ENCODE results near the gene SIGLEC11. TPM values are rescaled to one million over a fixed set of nuclear protein-coding genes. Genes with fewer than 3 reads are reported as not detected.

SIGLEC11 gene
- total RNA-seq, 1 experiment from 2014 or later: not detected

GRCh38 chr19:49937750-49938381 lies 23.1 kb downstream of the SIGLEC11 start:
- no peaks in the 10 kb centered on the region for H3F3A ChIP-seq (ENCODE audit: low read length, unreplicated experiment)
- ATAC-seq: peak; percentile 93
- no peak overlapping the region for H3K9ac ChIP-seq (ENCODE audit: low read length)
- H3K27me3 ChIP-seq (ENCODE audit: low read length): no peaks in the 10 kb centered on the region
- ChIA-PET POLR2A (ENCODE audit: unreplicated experiment) (no interaction called here), CTCF (no interaction called here)
- H3K4me1 ChIP-seq (ENCODE audit: insufficient read depth, low read length): peaks cover under 1% of the 10 kb centered on the region
- no TSS peak for BruUV-seq (replicated peaks)
- H3K4me3 ChIP-seq (ENCODE audit: low read length): peak overlapping the region; percentile 58
- peak overlapping the region; percentile 84 for H3K4me2 ChIP-seq (ENCODE audit: low read length)
- H3K27ac ChIP-seq (ENCODE audit: low read length): no peak overlapping the region
- no peaks in the 10 kb centered on the region for H3K9me3 ChIP-seq (ENCODE audit: low read length)
- no peak for TF ChIP-seq EZH2 (IDR thresholded peaks at IDR 0.05; ENCODE audit: low read length, unreplicated experiment)
- no peak for TF ChIP-seq EZH2phosphoT487 (IDR thresholded peaks at IDR 0.05; ENCODE audit: borderline replicate concordance, low read length)
- peak; percentile 98 for TF ChIP-seq CTCF (conservative IDR thresholded peaks at IDR 0.05; ENCODE audit: low read depth, low read length)
- peak; percentile 88 for DNase-seq
- H4K20me1 ChIP-seq (ENCODE audit: low read length): no peaks in the 10 kb centered on the region
- peak overlapping the region; percentile 85 for H2AFZ ChIP-seq (ENCODE audit: low read length)
- peaks cover 8% of the 10 kb centered on the region; the same call in 1 of the 2 replicates for H3K36me3 ChIP-seq (ENCODE audit: low read depth, low read length)
- intact Hi-C loops (cut with micrococcal nuclease): loop anchor here (5.0 to 10.0 kb wide), 2 partner anchors 44 to 87 kb away; partner anchors contain the start of genes VRK3 and ZNF473
- H3K9me2 ChIP-seq (replicated peaks; ENCODE audit: low read length): no peaks in the 10 kb centered on the region
- H3K79me2 ChIP-seq (ENCODE audit: low read length): peaks cover 2% of the 10 kb centered on the region; the same call in 1 of the 2 replicates

- ChIA-PET POLR2A (ENCODE audit: unreplicated experiment) (no interaction called here), CTCF (no interaction called here)
- Histone ChIP-seq H3K79me2 (ENCODE audit: low read length) (peaks cover 5% of the 10 kb centered on the region; the same call in 1 of the 2 replicates), H2AFZ (ENCODE audit: low read length) (no peak overlapping the region), H3K9me2 (replicated peaks; ENCODE audit: low read length) (no peaks in the 10 kb centered on the region), H3F3A (ENCODE audit: low read length, unreplicated experiment) (peaks cover 4% of the 10 kb centered on the region), H4K20me1 (ENCODE audit: low read length) (no peaks in the 10 kb centered on the region), H3K27me3 (ENCODE audit: low read length) (no peaks in the 10 kb centered on the region), H3K4me3 (ENCODE audit: low read length) (no peak overlapping the region), H3K27ac (ENCODE audit: low read length) (no peak overlapping the region), H3K9ac (ENCODE audit: low read length) (no peak overlapping the region), H3K4me2 (ENCODE audit: low read length) (no peak overlapping the region), H3K36me3 (ENCODE audit: low read depth, low read length) (peaks cover 11% of the 10 kb centered on the region; the same call in 1 of the 2 replicates), H3K4me1 (ENCODE audit: insufficient read depth, low read length) (peaks cover 11% of the 10 kb centered on the region), H3K9me3 (ENCODE audit: low read length) (no peaks in the 10 kb centered on the region)
- no TSS peak for BruUV-seq (replicated peaks)
- TF ChIP-seq CTCF (conservative IDR thresholded peaks at IDR 0.05; ENCODE audit: low read depth, low read length) (no peak), EZH2 (IDR thresholded peaks at IDR 0.05; ENCODE audit: low read length, unreplicated experiment) (no peak), EZH2phosphoT487 (IDR thresholded peaks at IDR 0.05; ENCODE audit: borderline replicate concordance, low read length) (no peak)
- intact Hi-C loops (cut with micrococcal nuclease): loop anchor here (5.0 to 10.0 kb wide), 2 partner anchors 46 to 88 kb away; partner anchors contain the start of genes VRK3 and ZNF473
- DNase-seq (no peak), ATAC-seq (no peak)
Measured at GRCh38 chr19:49936549-49936948, 24.4 kb downstream of the SIGLEC11 start.

- intact Hi-C loops (cut with micrococcal nuclease): loop anchor here (10.0 kb wide), 1 partner anchor 91 kb away; the partner anchor contains the start of genes VRK3 and ZNF473
- no peak overlapping the region for H2AFZ ChIP-seq (ENCODE audit: low read length)
- peaks cover 39% of the 10 kb centered on the region for H3K4me1 ChIP-seq (ENCODE audit: insufficient read depth, low read length)
- no peak overlapping the region for H3K27ac ChIP-seq (ENCODE audit: low read length)
- H3K4me3 ChIP-seq (ENCODE audit: low read length): no peak overlapping the region
- ChIA-PET CTCF (no interaction called here), POLR2A (ENCODE audit: unreplicated experiment) (no interaction called here)
- no peaks in the 10 kb centered on the region; the same call in 1 of the 2 replicates for H4K20me1 ChIP-seq (ENCODE audit: low read length)
- peaks cover 10% of the 10 kb centered on the region for H3F3A ChIP-seq (ENCODE audit: low read length, unreplicated experiment)
- ATAC-seq (no peak), DNase-seq (no peak)
- peaks cover 28% of the 10 kb centered on the region for H3K79me2 ChIP-seq (ENCODE audit: low read length)
- no TSS peak for BruUV-seq (replicated peaks)
- H3K9me3 ChIP-seq (ENCODE audit: low read length): no peaks in the 10 kb centered on the region
- H3K36me3 ChIP-seq (ENCODE audit: low read depth, low read length): peaks cover 20% of the 10 kb centered on the region
- no peak overlapping the region for H3K9ac ChIP-seq (ENCODE audit: low read length)
- H3K9me2 ChIP-seq (replicated peaks; ENCODE audit: low read length): no peaks in the 10 kb centered on the region
- H3K4me2 ChIP-seq (ENCODE audit: low read length): no peak overlapping the region
- no peaks in the 10 kb centered on the region for H3K27me3 ChIP-seq (ENCODE audit: low read length)
- TF ChIP-seq CTCF (conservative IDR thresholded peaks at IDR 0.05; ENCODE audit: low read depth, low read length): no peak
- TF ChIP-seq EZH2phosphoT487 (IDR thresholded peaks at IDR 0.05; ENCODE audit: borderline replicate concordance, low read length): no peak
- TF ChIP-seq EZH2 (IDR thresholded peaks at IDR 0.05; ENCODE audit: low read length, unreplicated experiment): no peak
Measured at GRCh38 chr19:49933643-49934042, 27.3 kb downstream of the SIGLEC11 start.

Measured in PC-3 (cell line).